GM21381 (cell line): ENCODE results near the gene RUBCN.

ENCODE experiments used
- ATAC-seq: cut with Tn5 transposase; IDR thresholded peaks from one replicate; pipeline ENCODE4 v1.9.1; 2021; ENCODE audit warnings: mild to moderate bottlenecking, moderate library complexity; ENCODE audit not compliant: unreplicated experiment

Gene RUBCN

DNA sequence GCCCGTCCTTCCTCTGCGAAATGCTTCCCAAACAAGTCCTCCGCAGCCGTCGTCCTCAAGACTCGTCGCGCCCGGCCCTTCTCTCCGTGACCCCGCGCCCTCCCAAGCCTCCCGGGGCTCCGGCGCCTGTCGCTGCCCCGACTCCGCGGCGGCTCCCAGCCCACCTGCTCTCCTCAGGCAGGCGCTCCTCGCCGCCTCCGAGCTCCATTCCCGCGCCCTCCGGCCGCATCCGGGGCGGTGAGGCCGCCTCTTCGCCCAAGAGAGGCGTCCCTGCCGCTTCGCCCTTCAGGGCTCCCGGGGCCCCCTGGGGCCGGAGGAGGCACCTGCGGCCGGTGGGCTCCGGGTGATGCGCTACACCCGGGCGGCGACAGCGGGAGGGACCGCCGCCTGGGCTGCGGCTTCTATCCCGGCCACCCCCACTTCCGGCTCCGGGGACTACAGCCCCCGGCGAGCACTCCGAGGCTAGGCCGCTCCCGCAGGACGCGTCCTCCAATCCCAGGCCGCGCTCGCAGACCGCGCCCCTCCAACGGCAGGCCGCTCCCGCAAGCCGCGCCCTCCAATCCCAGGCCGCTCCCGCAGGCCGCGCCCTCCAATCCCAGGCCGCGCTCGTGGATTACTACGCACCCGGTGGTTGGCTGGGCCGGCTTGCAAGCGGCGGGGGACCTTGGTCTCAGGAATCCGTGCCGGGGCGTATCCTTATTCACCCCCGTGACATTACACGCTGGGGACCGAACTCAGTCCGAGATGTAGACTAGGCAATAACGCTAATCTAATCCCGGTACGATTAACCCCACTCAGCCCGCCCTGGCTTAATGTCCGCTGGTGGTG, at the start of gene RUBCN:
Gene RUBCN (minus strand): TSS at position 414 of the 828 bp plus-strand sequence. CDS start 185 bp downstream, at position 229.
- peak; percentile 76 for ATAC-seq

DNA sequence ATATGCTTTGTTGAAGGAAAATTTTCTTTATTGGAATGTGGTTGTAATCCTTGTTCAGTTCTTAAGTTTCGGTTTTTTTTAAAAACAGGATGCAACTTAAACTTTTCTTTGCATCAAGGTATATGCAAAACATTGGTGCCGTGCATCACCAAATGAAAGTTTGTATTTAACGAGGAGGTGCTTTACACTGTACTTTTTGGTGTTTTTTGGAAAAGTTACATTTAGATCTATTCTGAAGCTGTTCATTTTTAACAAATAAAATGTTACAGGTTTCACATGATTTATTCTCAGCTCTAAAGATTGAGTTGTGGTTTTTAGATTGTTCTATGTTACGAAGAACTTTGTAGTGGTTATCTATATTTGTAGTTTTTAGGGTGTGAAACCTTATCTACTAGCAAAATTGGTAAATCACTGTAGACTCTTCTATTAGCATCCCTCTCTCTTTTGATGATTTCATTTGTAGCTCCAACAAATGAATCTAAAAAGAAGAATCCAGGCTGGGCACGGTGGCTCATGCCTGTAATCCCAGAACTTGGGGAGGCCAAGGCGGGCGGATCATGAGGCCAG, 47.4 kb upstream of the RUBCN start:
- ATAC-seq, result no peak

DNA sequence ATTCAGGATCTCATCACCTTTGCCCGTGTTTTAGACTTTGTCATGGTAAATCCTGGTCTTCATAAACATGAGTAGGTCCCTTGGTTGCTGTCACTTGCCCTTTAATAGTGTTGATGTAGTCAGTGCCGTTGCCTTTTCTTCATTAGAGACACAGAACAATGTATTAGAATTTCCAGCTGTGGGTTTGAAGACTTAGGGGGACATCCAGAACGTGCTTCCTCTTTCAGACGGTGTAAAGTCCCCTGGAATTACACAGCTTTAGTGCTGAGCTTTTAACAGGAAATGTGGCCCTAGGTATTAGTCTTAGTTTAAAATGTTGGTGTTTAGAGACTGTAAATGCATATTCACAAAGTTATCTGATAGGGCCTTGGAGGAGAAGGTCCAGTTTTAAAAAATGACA, 45.5 kb upstream of the RUBCN start:
- ATAC-seq, result no peak

DNA sequence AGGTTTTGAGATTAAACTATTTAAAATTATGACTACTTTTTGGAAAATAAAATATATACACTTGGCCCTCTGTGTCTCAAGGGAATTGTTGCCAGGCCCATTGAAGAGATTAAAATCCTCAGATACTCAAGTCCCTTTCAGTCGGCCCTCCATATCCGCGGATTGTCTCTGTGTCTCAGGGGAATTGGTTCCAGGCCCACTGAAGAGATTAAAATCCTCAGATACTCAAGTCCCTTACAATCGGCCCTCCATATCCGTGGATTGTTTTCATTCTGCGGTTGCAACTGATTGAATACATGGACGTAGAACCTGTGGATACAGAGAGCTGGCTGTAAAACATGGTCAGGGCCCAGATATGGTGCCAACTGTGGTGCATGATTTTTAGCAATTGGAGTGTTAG, 38.6 kb upstream of the RUBCN start:
- ATAC-seq, result no peak

DNA sequence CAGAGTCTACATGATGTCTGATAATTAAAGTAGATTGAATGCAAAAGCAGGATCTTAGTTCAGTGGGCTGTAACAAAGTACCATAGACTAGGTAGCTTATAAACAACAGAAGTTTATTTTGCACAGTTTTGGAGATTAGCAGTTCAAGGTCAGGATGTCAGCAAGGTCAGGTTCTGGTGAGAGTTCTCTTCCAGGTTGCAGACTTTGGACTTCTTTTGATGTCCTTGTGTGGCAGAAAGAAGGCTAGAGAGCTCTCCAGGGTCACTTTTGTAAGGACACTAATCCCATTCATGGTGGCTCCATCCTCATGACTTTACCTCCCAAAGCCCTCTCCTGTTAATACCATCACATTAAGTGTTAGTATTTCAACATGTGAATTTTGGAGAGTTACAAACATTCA, 25.1 kb upstream of the RUBCN start:
- ATAC-seq, result no peak

DNA sequence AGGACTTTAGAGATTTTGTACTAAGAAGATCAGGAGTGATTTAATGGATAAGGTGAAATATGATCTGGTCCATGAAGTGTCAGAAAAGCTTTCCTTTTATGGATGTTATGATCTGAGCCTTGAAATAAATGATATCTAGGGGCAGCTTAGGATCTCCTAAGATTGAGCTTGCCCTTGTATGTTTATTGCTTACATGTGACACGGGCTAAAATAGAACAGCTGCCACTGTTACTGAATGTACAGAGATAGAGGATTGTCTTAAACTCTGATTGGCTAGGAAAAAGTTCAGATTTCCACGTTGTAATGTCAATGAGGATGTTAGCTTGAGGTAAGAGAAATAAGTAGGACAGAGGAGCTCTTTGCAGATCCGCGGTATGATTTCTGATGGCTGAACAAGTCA, 21.8 kb upstream of the RUBCN start:
- ATAC-seq, result no peak

DNA sequence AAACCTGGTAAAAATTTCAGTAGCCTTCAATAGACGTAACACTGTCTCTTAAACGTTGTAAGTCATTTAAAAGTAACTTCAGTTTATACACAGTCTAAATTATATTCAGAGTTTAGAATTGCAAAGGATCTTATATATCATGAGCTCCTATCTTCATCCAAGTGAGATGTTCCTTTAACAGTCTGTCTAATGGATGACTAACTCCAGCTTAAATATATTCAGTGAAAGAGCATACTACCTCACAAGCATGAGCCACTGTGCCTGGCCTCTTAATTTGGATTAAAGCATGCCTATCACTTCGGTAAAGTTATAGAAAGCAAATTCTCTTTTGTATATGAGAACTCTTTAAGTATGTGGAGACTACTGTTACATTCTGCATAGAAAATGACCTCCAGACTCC, 20.0 kb upstream of the RUBCN start:
- no peak for ATAC-seq

DNA sequence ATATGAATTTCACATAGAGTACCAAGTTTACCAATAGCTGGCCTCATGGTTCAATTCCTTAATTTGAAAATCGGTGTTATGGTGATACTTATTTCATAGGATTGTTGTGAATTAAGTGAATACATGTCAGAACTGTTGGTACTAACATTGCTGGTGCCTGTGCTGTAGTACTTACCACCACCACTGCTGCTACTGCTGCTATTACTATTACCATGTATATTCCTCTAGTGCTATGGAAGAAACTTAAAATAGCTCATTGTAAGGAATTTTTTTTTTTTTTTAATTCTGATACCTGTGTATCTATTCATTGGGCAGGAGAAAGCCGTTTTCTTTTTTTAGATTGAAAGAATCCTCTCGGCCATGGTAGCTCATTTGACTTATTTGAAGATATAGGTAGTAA, 16.6 kb upstream of the RUBCN start:
- no peak for ATAC-seq

DNA sequence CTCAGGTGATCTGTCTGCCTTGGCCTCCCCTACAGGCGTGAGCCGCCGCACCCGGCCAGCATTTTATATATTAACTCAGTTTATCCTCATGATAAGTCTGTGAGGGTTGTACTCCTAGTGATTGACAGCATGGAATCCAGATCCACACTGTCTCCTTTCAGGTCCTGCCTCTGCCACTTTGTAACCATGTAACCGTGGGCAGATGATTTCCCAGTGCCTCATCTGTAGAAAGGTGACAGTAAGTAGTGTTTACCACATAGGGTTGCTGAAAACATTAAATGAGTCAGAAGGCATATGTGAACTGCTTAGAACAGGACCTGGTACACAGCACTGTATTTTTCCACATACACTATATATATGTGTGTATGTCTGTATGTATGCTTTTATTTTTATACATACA, 15.4 kb upstream of the RUBCN start:
- no peak for ATAC-seq

DNA sequence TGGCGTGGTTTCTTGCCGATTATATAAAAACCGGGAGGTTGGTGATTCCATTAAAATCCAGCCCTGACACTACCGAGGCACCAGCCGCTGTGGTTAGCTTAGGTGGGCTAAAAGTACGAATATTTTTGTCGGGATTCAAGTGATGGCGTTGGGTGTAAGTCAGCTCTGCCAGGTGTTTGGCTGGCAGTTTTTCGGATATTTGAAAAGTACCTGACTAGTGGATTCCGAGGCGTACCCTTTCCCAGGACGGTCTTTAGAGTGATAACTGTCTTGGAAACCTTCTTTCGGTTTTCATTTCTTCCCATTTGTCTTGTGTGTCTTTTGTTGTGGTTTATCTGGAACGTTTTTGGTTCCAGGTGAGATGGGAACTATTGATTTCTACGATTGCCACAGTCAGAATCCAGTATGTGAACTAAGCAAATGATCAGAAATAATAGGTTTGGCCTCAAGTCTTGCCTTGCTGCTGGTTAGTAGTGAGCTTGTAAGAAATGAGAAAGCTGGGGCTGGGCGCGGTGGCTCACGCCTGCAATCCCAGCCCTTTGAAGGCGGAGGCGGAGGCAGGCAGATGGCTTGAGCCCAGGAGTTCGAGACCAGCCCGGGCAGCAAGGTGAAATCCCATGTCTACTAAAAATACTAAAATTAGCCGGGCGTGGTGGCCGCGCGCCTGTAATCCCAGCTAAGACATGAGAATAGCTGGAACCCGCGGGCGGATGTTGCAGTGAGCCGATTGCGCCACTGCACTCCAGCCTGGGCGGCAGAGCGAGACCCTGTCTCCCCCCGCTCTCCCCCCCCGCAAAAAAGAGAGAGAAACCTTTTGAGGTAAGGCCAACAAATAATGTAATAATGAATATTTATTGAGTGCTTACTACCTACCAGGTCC, 14.4 kb upstream of the RUBCN start:
- ATAC-seq, result no peak

DNA sequence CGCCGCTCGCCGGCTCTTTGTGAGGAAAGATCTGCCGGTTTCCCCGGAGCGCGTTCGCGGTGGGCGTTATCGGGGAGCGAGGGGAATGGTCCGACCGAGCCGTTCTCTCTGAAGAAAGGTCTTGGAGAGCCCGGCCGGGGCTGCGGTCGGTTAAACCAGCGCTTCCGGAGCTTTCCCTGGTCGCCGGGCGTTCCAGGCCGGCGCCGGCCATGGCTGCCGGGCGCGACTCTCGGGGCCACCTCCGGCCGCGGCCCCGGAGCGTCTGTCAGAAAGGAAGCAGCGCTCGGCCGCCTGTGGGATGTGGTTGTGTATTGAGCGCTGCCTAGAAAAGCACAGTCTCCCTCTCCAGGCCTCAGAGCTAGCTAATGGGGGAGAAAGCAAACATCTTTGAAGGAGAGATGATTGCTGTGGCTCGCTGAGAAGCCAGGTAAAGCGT, 13.7 kb upstream of the RUBCN start:
- peak; percentile 45 for ATAC-seq

DNA sequence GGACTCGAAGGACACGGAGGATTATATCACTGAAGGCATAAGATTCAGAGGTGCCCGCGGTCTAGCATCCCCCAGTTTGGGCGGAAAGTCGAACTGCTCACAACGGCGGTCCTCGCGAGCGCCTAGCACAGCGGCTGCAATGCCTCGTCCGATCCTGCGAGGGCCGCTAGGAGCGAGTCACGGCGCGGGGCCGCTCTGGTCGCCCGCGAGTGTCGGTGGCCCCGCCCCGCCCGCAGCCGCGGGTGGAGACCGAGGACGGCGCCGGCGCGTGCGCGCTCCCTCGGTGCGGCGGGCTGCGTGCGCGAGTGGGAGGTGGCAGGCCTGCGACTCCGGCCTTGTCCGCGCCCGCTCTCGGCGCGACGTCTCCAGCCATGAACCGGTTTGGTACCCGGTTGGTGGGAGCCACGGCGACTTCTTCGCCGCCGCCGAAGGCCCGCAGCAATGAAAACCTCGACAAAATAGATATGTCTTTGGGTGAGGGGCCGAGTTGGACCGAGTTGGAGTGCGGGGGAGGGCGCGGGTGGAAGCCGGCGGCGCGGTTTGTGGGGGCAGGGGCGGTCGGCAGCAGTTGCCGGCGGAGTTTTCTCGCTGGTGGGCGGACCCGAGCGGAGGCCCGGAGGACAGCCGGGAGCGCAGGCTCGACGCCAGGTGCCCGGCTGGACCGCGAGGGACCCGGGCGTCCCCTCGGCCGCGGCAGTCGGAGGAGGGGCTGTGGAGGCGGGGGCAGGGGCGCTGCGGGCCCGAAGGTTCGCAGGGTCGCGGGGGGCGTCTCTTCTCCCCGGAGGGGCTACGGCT, 13.1 kb upstream of the RUBCN start, which contains the start of gene FYTTD1:
Gene FYTTD1 (plus strand): TSS at position 283 of the 795 bp plus-strand sequence. CDS start 89 bp downstream, at position 372.
- ATAC-seq, result peak; percentile 78

DNA sequence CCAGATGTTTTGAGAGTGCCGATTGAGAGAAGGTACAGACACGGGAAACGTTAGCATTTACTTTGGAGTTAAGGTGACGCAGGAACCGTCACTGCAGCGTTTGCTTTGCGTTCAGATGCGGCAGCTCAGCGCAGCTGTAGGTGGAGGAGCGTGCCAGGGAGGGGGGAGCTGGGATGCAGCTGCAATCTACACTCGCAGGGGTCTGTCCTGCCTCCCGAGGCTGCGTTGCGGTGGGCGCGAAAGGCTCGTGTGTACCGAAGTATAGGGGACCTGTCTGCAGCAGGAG, 12.6 kb upstream of the RUBCN start:
- ATAC-seq, result peak; percentile 32

DNA sequence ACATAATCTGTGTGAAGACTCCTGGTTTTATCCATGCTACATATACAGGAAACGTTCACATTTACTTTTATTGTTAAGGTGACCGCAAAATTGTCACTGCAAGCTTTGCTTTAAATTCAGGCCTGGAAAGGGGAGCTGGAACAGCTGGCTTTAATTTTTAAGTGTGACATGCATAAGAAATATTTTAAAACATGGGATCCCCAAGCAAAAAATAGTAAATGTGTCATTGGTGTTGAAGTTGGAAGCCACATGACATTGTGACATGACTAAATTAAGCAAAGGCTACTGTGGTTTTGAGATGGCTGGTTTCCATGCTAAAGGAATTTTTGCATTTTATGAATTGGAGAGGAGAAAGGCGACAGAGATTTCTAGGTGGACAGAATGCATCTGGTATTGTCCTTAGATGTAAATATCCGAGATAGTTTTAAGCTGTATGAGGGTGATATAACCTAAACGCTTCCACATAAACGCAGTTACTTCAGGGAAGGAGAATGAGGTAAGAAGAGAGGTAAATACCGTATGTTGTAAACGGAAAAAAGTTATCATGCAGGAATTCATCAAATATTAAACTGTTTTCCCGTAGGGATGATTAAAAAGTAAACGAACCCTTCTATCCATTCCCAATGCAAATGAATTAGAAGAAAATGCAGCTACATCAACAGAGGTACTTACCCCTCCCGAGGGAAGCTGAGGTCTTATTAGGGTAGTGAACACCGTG, 12.1 kb upstream of the RUBCN start:
- ATAC-seq, result no peak

DNA sequence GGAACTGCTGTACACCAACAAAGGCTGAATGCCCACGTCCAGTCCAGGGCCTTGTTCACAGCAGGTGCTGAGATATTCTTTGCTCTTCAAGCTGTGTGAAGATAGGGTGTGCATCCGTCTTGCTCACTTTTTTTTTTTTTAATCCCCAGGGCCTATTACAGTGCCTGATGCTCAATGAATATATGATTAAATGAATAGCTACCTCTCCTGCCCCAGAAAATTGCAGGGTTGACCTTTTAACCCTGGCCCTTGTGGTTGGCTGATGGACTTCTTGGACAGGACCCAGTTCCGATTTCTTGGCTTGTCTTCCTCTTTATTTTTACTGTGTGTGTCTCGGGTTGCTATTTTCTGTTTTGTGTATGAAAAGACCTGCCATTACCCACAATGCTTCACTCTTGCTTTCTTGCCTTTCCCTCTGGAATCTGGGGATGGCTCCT, 10.1 kb upstream of the RUBCN start:
- no peak for ATAC-seq

DNA sequence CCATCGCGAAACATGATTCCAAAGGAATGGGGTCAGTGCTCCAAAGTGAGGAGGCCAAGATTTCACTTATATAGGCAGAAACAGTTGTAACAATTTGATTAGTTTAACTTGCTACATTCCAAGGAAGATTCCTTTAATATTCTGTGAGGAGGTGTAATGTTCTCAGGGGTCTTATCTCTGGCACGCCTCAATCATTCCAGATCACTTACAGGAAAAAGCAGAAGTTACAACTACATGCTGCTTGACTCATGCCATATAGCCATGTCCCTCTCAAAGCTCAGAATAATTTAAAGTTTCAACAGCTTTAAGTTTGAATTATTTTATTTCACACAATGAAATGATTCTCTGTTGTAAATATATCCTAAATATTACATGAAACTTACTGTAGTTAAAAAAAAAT, 9.5 kb upstream of the RUBCN start:
- ATAC-seq, result no peak

DNA sequence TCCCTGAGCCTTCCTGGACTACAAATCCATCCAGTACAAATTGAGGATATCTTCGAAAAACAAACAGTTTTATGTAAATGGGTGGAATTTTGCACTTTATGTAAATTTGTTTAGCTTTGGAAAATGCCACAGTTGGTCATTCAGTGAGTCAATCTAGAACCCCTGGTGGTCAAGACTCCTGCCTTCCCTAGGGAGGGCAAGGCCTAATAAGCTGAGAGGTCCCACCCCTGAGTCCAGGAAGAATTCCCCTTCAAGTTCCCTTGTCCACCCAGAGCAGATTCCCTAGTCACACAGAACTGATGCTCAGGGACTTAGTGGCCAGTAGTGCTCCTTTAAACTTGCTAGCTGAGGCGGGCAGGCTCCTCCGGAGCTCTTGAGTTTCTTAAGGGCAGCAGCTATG, 6.1 kb upstream of the RUBCN start:
- no peak for ATAC-seq

DNA sequence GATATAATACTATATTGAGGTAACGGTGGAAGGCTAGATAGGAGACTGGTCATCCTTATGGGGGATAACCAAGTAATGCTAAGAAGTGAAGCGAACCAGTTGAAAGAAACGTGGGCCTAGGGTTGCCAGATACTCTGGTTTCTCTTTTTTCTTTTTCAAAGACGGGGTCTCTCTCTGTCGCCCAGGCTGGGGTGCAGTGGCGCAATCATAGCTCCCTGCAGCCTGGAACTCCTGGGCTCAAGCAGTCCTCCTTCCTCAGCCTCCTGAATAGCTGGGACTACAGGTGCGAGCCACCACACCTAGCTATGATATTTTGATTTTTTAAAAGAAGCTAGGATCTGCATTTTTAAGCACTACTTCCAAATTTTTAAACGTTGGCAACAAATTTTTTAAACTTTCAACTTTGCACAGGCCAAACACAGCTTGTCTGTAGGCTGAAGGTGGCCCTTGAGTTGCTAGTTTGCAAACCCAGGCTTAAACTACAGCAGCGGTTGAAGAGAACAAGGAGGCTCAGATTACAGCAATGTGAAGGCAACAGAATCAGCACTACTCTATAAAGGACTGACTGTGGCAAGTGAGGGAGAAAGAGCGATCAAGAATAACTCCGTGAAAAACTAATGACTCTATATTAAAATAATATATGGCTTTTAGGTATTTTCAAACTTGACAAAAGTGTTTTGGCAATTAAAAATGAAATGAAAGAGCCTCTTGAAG, 1.2 kb upstream of the RUBCN start:
- no peak for ATAC-seq

DNA sequence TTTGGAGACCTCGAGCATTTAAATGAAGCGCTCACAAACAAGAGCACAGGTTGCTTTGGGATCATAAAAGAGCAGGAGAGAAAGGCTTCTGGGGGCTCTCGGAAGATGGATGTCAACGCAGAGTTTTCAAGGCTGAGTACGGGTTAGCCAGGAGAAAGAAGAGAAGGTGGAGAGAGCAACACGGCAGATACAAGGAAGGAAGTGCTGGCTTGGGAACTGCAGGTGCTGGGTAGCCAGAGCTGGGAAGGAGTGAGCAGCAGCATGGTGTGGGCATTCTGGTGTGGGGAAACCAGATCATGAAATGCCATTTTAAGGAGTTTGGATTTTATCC, 580 bp upstream of the RUBCN start:
- ATAC-seq, result no peak

DNA sequence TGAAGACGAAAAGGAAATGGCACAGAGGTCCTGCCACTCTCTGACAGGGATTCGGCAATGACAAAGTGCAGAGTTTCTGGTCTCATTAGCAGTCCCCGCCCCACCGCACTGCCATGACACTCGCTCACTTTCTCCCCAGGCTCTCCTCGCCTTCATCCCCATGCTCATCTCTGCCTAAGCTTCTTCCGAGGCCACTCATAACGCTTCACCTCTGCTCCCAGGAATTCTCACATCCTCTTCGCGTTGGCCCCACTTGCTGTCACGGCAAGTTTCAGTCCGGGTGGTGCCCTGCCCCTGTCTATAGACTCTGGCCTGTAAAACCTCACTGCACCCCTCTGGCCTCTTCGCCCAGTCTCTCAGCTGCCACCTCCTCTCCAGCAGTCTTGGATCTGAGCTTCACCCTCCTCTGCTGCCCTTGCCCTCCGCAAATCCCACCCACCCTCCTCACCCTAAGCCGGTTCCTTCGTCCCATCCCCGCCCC, 654 bp downstream of the RUBCN start:
- no peak for ATAC-seq
